HG02973 (cell line): ENCODE data around the gene CCDC85C.

Experiments
- ATAC-seq: cut with Tn5 transposase; IDR thresholded peaks from one replicate; pipeline ENCODE4 v1.9.1; 2021; ENCODE audit warnings: moderate library complexity; ENCODE audit not compliant: unreplicated experiment

Gene CCDC85C

GRCh38 chr14:99459481-99460100 lies 144.4 kb downstream of the CCDC85C start:
- no peak for ATAC-seq

- no peak for ATAC-seq
Observed at GRCh38 chr14:99454246-99454645, 149.8 kb downstream of the CCDC85C start.

DNA sequence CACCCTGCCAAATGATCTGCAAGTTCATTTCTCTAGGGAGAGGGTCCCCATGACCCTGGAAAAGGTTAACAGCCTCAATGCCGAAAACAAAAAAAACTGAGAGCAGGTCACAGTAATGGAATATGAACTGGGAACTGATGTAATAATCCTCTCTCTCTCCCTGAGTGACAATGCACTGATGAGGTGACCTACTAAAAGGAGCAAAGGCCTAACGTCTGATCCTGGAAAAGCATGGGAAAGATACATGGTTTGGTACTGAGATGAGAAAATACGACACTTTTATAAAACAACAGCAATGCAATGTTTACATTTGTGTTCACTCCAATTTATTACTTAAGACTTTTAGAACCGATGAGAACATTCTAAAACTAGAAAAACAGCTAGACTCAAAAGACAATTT lies 151.0 kb downstream of the CCDC85C start:
- ATAC-seq, result no peak

DNA sequence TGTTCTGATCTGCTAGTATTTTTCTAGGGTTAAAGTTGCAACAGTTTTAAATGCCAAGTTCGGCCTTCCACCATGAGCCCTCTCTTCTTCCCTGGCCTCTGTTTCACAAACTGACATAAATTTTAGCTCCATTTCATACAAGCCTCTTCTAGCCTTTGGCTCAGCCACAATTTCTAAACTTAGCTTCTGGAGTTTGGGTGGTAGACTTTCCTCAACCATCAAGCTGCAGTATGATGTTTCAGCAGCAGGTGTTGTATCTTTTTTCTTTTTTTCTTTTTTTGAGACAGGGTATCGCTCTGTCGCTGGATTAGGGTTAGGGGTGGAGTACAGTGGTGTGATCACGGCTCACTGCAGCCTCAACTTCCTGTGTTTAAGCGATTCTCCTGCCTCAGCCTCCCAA lies 152.8 kb downstream of the CCDC85C start:
- ATAC-seq, result no peak

DNA sequence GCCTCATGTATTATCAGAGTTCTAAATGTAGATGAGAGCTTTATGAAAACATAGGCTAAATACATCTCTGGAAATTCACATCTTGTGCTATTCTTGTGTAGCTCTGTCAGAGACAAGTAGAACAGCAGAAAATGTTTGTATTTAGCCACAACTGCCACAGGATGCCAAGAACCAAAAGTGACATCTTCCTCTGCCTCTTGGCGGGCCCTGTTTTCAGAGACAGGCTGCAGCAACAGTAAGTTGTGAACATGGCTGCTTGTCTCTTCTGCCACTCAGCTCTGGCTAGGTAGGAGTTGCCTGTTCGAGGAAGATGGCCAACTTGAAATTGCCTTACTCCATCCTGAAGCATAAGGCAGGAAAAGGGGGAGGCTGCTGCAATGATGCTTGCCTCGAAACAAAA lies 153.7 kb downstream of the CCDC85C start:
- no peak for ATAC-seq
